Measurements from ENCODE around the gene PLCB1. TPM values are rescaled to one million over a fixed set of nuclear protein-coding genes. Genes with fewer than 3 reads are reported as not detected.

The PLCB1 gene
- total and polyA plus RNA-seq, 10 of the 15 experiments (the other 5 are each of a cell fraction or from before 2014, with no cell fraction given), result 0.05 to 5.3 (median 0.17) TPM; not detected in 1

- Histone ChIP-seq H3K9ac (ENCODE audit: control insufficient read depth, insufficient read depth, low read length) (no peak overlapping the region), H3K9me3 (replicated peaks; ENCODE audit: control insufficient read depth, insufficient read depth, low read length) (no peaks in the 10 kb centered on the region), H3K27ac (ENCODE audit: control insufficient read depth, insufficient read depth) (no peak overlapping the region), H3K4me2 (ENCODE audit: control insufficient read depth, insufficient read depth) (no peak overlapping the region), H2AFZ (ENCODE audit: control insufficient read depth, low read depth, low read length) (no peak overlapping the region), H3K27me3 (replicated peaks in 1 of 2; ENCODE audit: control insufficient read depth in 2 of 2, insufficient read depth in 2 of 2, low read length in 1 of 2) (no peaks in the 10 kb centered on the region), H3K79me2 (ENCODE audit: control insufficient read depth, insufficient read depth, low read length) (no peaks in the 10 kb centered on the region), H3K4me3 (no peak overlapping the region), H3K4me1 (ENCODE audit: control insufficient read depth, insufficient read depth, low read length) (no peaks in the 10 kb centered on the region), H3K36me3 (ENCODE audit: control insufficient read depth in 2 of 2, insufficient read depth in 2 of 2, low read length in 1 of 2) (no peaks in the 10 kb centered on the region), H4K20me1 (ENCODE audit: control insufficient read depth, insufficient read depth) (no peaks in the 10 kb centered on the region)
- SMC1A ChIA-PET (ENCODE audit: uncharacterized antibody, unreplicated experiment), result no interaction called here
- TF ChIP-seq JUND (IDR thresholded peaks at IDR 0.05; ENCODE audit: low read depth, low read length), result no peak
- TF ChIP-seq POU2F2 (IDR thresholded peaks at IDR 0.05; ENCODE audit: borderline replicate concordance, low read depth, low read length), result no peak
- TF ChIP-seq RFX5 (IDR thresholded peaks at IDR 0.05; ENCODE audit: low read depth, low read length), result no peak
- TF ChIP-seq PML (IDR thresholded peaks at IDR 0.05; ENCODE audit: low read length), result no peak
- no peak for TF ChIP-seq RCOR1 (conservative IDR thresholded peaks at IDR 0.05; ENCODE audit: low read depth, low read length)
- TF ChIP-seq, protein P1, sequence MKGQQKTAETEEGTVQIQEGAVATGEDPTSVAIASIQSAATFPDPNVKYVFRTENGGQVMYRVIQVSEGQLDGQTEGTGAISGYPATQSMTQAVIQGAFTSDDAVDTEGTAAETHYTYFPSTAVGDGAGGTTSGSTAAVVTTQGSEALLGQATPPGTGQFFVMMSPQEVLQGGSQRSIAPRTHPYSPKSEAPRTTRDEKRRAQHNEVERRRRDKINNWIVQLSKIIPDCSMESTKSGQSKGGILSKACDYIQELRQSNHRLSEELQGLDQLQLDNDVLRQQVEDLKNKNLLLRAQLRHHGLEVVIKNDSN (IDR thresholded peaks at IDR 0.05; ENCODE audit: borderline replicate concordance, extremely low read length, insufficient read depth, low read depth, low read length), result no peak
- TF ChIP-seq RBBP5 (conservative IDR thresholded peaks at IDR 0.05), result no peak
- TF ChIP-seq NRF1 (conservative IDR thresholded peaks at IDR 0.05; ENCODE audit: low read depth, low read length), result no peak
- no peak for TF ChIP-seq SIN3A (IDR thresholded peaks at IDR 0.05; ENCODE audit: low read depth, low read length)
- TF ChIP-seq BRCA1 (IDR thresholded peaks at IDR 0.05; ENCODE audit: low read depth, low read length), result no peak
- CTCF ChIA-PET, result no interaction called here
- intact Hi-C loops (cut with micrococcal nuclease; ENCODE audit: unreplicated experiment), result no loop called here
- no TSS peak for BruUV-seq (replicated peaks)
- WGBS (ENCODE audit: insufficient coverage, insufficient replicate concordance, low lambda C conversion rate, missing lambda C conversion rate), result 2% methylated on average over 3 of the region's 3 CpGs
- DNase-seq (ENCODE audit: low read depth, low spot score) (no peak), FAIRE-seq (no peak), ATAC-seq (no peak)
- RAD21 ChIA-PET (ENCODE audit: unreplicated experiment), result no interaction called here
- POLR2A ChIA-PET, result no interaction called here
- in situ Hi-C loops (cut with MboI), result no loop called here
These were observed 236.6 kb downstream of the PLCB1 start for GRCh38 chr20:8368670-8369069.
